Measurements from ENCODE around the gene SP8. TPM values are rescaled to one million over a fixed set of nuclear protein-coding genes. Genes with fewer than 3 reads are reported as not detected.

The SP8 gene
- total RNA-seq, 1 experiment from 2014 or later: 63.6 TPM

DNA sequence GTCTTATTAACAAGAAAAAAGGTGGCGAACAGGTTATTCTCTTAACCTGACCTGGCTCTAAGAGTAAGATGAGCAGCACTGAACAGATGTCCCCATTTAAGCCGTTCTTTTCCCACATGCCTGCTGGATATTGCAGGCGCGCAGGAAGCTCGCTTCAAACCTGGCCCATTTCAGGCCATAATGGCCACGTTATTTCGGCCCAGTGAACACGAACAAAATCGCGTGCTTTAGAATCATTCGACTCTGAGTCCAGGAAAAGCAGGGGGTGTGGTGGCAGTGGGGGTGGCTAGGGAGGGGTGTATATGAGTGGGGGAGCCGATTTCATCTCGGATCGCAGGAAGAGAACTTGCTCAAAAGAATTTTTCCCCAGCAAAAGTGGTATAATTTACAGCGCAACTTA, 6.6 kb upstream of the SP8 start:
- no peak for DNase-seq (ENCODE audit: low spot score)
- H3K4me3 Mint-ChIP-seq: peak overlapping the region; percentile 71
- TF ChIP-seq EMX1 (CRISPR knock-in tag; IDR thresholded peaks at IDR 0.05): no peak
- no peak for TF ChIP-seq NR1H2 (CRISPR knock-in tag; IDR thresholded peaks at IDR 0.05)
- TF ChIP-seq, protein P1, sequence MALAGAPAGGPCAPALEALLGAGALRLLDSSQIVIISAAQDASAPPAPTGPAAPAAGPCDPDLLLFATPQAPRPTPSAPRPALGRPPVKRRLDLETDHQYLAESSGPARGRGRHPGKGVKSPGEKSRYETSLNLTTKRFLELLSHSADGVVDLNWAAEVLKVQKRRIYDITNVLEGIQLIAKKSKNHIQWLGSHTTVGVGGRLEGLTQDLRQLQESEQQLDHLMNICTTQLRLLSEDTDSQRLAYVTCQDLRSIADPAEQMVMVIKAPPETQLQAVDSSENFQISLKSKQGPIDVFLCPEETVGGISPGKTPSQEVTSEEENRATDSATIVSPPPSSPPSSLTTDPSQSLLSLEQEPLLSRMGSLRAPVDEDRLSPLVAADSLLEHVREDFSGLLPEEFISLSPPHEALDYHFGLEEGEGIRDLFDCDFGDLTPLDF (CRISPR knock-in tag; IDR thresholded peaks at IDR 0.05): no peak
- no peak for TF ChIP-seq MLX (CRISPR knock-in tag; IDR thresholded peaks at IDR 0.05)
- TF ChIP-seq E2F4 (CRISPR knock-in tag; IDR thresholded peaks at IDR 0.05; ENCODE audit: borderline replicate concordance, low read depth): no peak
- no peak for TF ChIP-seq ZNF396 (CRISPR knock-in tag; IDR thresholded peaks at IDR 0.05; ENCODE audit: borderline replicate concordance)
- TF ChIP-seq ZNF416 (CRISPR knock-in tag; IDR thresholded peaks at IDR 0.05): no peak
- TF ChIP-seq TEAD4 (CRISPR knock-in tag; IDR thresholded peaks at IDR 0.05): no peak
- no peak for TF ChIP-seq ARID4B (CRISPR knock-in tag; IDR thresholded peaks at IDR 0.05; ENCODE audit: borderline replicate concordance)
- TF ChIP-seq E2F5 (CRISPR knock-in tag; IDR thresholded peaks at IDR 0.05): no peak

GRCh38 chr7:20791538-20792434, 5.1 kb upstream of the SP8 start:
- H3K9me3 Mint-ChIP-seq: no peaks in the 10 kb centered on the region
- H3K4me3 Mint-ChIP-seq: peak overlapping the region; percentile 82
- peaks cover 77% of the 10 kb centered on the region for H3K27me3 Mint-ChIP-seq (ENCODE audit: low read depth)
- ChIA-PET CTCF (interaction anchor here (0.6 to 2.0 kb wide), 6 partner anchors 11 to 463 kb away, joined by 3 to 16 read pairs (median 4); no protein-coding TSS in a partner anchor), POLR2A (interaction anchor here (1.1 to 2.7 kb wide), 2 partner anchors 15 to 369 kb away, joined by 4 to 7 read pairs; no protein-coding TSS in a partner anchor)
- no peaks in the 10 kb centered on the region for H3K36me3 Mint-ChIP-seq
- DNase-seq (ENCODE audit: low spot score): no peak
- H3K4me1 Mint-ChIP-seq: peaks cover 83% of the 10 kb centered on the region
- ATAC-seq: no peak
- H3K27ac Mint-ChIP-seq: peak overlapping the region; percentile 4
- no peak for TF ChIP-seq TEAD1 (CRISPR knock-in tag; IDR thresholded peaks at IDR 0.05)
- TF ChIP-seq NFE2L1 (CRISPR knock-in tag; IDR thresholded peaks at IDR 0.05): no peak
- TF ChIP-seq ARID4B (CRISPR knock-in tag; IDR thresholded peaks at IDR 0.05; ENCODE audit: borderline replicate concordance): no peak
- no peak for TF ChIP-seq NR2C2 (CRISPR knock-in tag; IDR thresholded peaks at IDR 0.05)
- no peak for TF ChIP-seq CDX4 (CRISPR knock-in tag; IDR thresholded peaks at IDR 0.05; ENCODE audit: borderline replicate concordance)
- no peak for TF ChIP-seq SP1 (CRISPR knock-in tag; conservative IDR thresholded peaks at IDR 0.05)
- no peak for TF ChIP-seq MAX (CRISPR knock-in tag; IDR thresholded peaks at IDR 0.05)
- no peak for TF ChIP-seq PREB (CRISPR knock-in tag; IDR thresholded peaks at IDR 0.05; ENCODE audit: borderline replicate concordance)

More for the DNA sequence above, 6.6 kb upstream of the SP8 start:
- Mint-ChIP-seq H3K9me3 (no peaks in the 10 kb centered on the region), H3K27ac (peak overlapping the region; percentile 60; the same call in 1 of the 2 replicates), H3K4me1 (peaks cover 76% of the 10 kb centered on the region), H3K36me3 (no peaks in the 10 kb centered on the region), H3K27me3 (ENCODE audit: low read depth) (peaks cover 70% of the 10 kb centered on the region)
- ChIA-PET POLR2A (interaction anchor here (1.0 to 1.6 kb wide), 2 partner anchors 9 to 17 kb away, joined by 3 to 6 read pairs; no protein-coding TSS in a partner anchor), CTCF (interaction anchor here (2.1 kb wide), 1 partner anchor 16 kb away, joined by 6 read pairs; no protein-coding TSS in a partner anchor)
- no peak for ATAC-seq

Data from WTC11 (cell line).